HCEC 1CT (cell line): ENCODE results near the gene NOC4L.
"Not testable (repeated sequence)": the region's sequence is repeated elsewhere in the genome, so short reads cannot be mapped to it uniquely, and the experiment has no call there.

Experiments
- DNase-seq: peaks from one replicate; pipeline ENCODE4 v3.0.0-alpha.2; 2017

NOC4L gene

DNA sequence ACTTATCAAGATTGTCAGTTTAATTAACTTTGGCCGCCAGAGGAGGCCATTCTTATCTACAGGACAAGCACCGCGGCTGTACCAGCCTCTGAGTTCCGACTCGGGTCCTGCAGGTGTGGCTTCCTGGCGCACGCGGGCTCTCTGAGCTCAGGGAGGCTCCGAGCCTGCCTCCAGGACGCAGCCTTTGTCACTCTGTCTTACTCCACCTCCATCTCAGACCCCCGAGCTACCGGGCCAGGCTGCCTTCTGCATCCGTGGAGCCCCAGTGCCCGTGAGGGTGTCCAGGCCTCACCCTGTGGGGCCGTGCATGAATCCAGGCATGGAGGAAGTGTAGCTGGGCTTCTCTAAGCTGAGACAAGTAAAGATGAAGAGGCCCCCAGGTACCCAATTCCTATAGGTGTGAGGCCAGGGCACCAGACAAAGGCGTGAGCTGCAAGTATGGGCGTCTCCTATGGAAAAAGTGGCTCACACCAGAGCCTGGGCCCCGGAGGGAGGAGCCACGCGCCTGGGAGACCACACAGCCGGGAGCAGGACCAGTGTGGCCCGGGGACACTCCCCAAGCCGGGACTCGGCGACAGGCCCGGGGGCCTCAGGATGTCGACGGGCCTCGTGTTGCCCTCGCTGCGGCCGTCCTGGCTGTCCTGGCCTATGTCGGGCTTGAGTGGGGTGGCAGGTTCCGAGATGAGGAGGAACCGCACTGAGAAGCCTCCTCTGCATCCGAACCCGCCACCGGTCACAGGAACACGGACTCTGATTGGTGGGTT is 42.8 kb downstream of the NOC4L start:
- DNase-seq = no peak

GRCh38 chr12:132187646-132188450 is 43.6 kb downstream of the NOC4L start:
- DNase-seq = no peak

GRCh38 chr12:132188451-132188901 is 44.2 kb downstream of the NOC4L start:
- DNase-seq = no peak

DNA sequence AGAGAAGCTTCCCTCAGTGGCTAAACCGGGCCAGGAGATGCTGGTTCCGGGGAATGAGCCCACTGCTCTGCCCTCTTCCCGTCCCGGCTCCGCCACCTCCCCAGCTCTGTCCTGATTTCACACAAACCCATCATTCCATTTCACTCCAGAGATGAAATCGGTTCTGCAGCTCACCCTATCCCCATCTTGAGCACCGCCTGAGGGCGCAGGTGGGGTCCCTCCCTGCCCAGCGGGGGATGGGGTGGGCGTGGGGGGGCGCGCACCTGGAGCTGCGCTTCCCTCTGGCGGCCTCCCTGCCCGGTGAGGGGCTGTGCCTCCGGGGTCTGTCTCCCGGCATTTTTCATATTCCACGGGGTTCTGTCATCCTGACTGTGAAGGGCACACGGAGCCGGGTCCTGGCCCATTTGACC is 44.7 kb downstream of the NOC4L start:
- no peak for DNase-seq

- DNase-seq = peak; percentile 85
Measured at GRCh38 chr12:132189378-132190011, 45.2 kb downstream of the NOC4L start.

GRCh38 chr12:132190012-132190755 is 45.9 kb downstream of the NOC4L start:
- DNase-seq = no peak

DNA sequence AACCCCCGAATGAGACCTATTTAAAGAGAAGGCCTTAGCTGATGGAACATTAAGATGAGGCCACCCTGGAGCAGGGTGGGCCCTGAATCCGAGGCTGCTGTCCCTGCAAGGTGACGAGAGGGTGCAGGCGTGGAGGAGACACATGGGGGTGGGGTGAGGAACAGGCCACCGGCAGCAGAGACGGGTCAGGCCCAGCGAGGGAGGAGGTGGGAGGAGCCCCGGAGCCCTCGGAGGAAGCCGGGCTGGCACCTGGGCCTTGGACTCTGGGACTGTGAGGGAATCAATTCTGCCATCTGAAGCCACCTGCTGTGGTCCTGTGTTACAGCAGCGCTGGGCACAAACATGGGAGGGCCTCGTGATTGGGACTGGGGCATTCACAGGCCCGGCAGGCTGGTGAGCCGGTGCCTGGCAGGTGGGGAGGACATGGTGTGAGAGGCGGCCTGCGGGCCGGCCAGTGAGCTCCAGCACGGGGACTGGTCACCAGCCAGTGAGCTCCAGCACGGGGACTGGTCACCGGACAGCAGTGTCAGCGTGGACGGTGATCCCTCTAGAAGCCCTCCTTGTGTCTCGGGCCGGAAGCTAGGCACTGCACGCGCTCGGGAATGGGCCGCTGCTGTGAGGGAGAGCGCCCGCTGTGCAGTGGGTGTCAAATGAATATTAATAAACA is 46.7 kb downstream of the NOC4L start:
- no peak for DNase-seq

- DNase-seq = no peak
Measured at GRCh38 chr12:132191715-132192553, 47.7 kb downstream of the NOC4L start.

- DNase-seq = no peak
Measured at GRCh38 chr12:132194056-132194455, 49.8 kb downstream of the NOC4L start.

GRCh38 chr12:132194556-132194955 is 50.3 kb downstream of the NOC4L start:
- no peak for DNase-seq

GRCh38 chr12:132195242-132195641 is 51.0 kb downstream of the NOC4L start:
- not testable (repeated sequence) for DNase-seq

DNA sequence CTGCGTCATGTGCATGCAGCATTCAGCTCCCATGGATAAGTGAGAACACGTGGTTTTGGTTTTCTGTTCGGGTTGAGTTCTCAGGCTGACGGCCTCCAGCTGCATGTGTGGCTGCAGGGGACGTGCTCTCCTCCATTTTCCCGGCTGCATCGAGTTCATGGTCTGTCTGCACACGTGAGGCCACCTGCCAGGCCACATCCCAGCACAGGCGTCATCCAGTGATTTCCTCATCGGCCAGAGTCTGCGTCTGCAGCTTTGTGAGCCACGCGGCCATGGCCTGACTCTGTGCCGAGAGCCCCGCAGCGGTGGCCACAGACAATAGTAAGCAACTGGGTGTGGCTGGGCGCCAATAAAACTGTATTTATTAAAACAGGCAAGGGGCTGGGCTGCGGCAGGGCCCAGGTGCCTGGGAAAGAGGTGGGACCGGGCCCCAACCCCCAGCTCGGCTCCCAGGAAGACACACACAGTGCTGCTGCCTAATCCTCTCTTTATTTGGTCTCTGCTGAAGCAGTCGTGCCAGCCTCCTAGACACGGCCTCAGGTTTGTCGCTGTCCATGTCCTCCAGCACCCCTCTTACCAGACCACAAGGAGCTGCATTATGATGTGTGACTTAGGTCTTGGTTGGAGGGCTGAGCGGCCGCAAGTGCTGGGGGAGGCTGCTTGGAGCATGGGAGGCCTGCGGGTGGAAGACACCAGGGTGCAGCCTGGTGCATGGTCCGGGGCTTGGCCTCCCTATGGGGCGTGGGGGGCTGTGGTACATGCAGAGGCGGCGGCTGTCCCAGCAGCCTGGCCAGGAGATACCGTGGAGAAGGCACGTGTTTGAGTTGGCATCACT is 52.0 kb downstream of the NOC4L start:
- no peak for DNase-seq

- no peak for DNase-seq
Measured at GRCh38 chr12:132196873-132197390, 52.7 kb downstream of the NOC4L start.

GRCh38 chr12:132197581-132198354 is 53.5 kb downstream of the NOC4L start:
- no peak for DNase-seq

DNA sequence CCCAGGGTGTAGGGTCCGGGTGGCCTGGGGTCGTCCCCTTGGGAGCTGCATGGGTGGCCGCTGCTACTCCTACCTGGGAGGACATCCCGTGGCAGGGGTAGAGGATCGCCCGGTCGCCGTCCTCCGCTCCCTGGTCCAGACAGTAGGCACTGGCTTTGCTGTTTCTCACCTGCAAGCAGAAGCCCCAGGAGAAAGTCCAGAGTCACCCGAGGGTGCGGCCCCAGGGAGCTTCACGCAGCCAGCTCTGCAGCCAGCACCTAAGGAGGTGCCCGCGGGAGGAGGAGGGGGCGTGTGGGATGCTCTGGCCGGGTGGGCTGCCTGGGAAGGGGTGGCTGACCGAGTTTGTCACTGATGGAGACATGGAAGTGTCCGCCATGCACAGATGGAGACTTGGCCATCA is 54.8 kb downstream of the NOC4L start:
- no peak for DNase-seq

GRCh38 chr12:132199526-132200319 is 55.5 kb downstream of the NOC4L start:
- no peak for DNase-seq

DNA sequence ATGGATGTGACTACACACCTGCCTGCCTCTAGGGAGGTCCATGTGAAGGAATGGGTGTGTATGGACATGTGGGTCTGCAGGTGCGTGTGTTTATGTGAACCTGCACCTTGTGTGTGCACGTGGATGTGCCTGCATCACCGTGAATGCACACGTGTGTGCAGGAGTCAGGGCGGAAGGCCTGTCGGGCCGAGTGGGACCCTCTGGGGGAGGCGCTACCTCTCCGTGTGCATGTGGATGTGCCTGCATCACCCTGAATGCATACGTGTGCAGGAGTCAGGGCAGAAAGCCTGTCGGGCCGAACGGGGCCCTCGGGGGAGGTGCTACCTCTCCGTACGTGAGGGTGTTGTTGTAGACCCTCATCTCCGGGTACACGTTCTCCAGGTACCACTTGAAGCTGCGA is 56.5 kb downstream of the NOC4L start:
- no peak for DNase-seq

- no peak for DNase-seq
Measured at GRCh38 chr12:132201391-132202120, 57.3 kb downstream of the NOC4L start.
